Frontal cortex (tissue), 4 donors: ENCODE results near the gene C3orf52. TPM values are rescaled to one million over a fixed set of nuclear protein-coding genes. Genes with fewer than 3 reads are reported as not detected.
A peak's percentile ranks its signal among the peaks of the same experiment; 100 is the strongest.
"Not testable (repeated sequence)": the region's sequence is repeated elsewhere in the genome, so short reads cannot be mapped to it uniquely, and the experiment has no call there.

Experiments
- DNase-seq, 2 donors: peaks; one replicate each; pipeline ENCODE4 v3.0.0; 2012; ENCODE audit warnings: low spot score in 2 of 2
- FAIRE-seq: peaks from 2 replicates; lab custom pipeline; 2012; peaks lifted over from hg19 to GRCh38; lab: Jason Lieb, UNC
- total RNA-seq: library from RNA; depleted of rRNA; stranded (reverse); fragments of >200 nt; gene quantifications from one replicate; pipeline ENCODE4 v1.2.3, GENCODE V29; 2014
- donor health status: control.
- donor health status: control.
- donor health status: control.

C3orf52 gene
- 0.41 TPM for total RNA-seq

GRCh38 chr3:112086076-112086854 is at the start of gene C3orf52:
Gene C3orf52, plus strand, starts transcription at chr3:112086389. Its CDS starts 19 bp downstream, at chr3:112086408.
- DNase-seq (peak; percentile 56 to 82), FAIRE-seq (no peak)

- not testable (repeated sequence) for FAIRE-seq
Observed at GRCh38 chr3:112037194-112037593, 49.0 kb upstream of the C3orf52 start.

GRCh38 chr3:112038863-112039262 is 47.3 kb upstream of the C3orf52 start:
- no peak for FAIRE-seq
- DNase-seq, result peak in 1 of 2 donors; percentile 5

More at GRCh38 chr3:112037194-112037593, 49.0 kb upstream of the C3orf52 start:
- not testable (repeated sequence) for DNase-seq

- no peak for FAIRE-seq
- DNase-seq, result no peak
Observed at GRCh38 chr3:112041321-112041720, 44.9 kb upstream of the C3orf52 start.

GRCh38 chr3:112042842-112043280 is 43.3 kb upstream of the C3orf52 start:
- no peak for FAIRE-seq
- no peak for DNase-seq

- FAIRE-seq (peak; percentile 67), DNase-seq (peak; percentile 19 to 34)
Observed at GRCh38 chr3:112043621-112044201, 42.5 kb upstream of the C3orf52 start.

GRCh38 chr3:112046599-112046998 is 39.6 kb upstream of the C3orf52 start:
- FAIRE-seq, result no peak
- no peak for DNase-seq

- FAIRE-seq, result no peak
Observed at GRCh38 chr3:112047264-112047663, 38.9 kb upstream of the C3orf52 start.

GRCh38 chr3:112048911-112049310 is 37.3 kb upstream of the C3orf52 start:
- DNase-seq, result no peak
- no peak for FAIRE-seq

More at GRCh38 chr3:112047264-112047663, 38.9 kb upstream of the C3orf52 start:
- no peak for DNase-seq

- DNase-seq (no peak), FAIRE-seq (no peak)
Observed at GRCh38 chr3:112053229-112053628, 33.0 kb upstream of the C3orf52 start.

GRCh38 chr3:112056451-112056929 is 29.7 kb upstream of the C3orf52 start:
- DNase-seq, result no peak
- FAIRE-seq, result no peak

- FAIRE-seq (no peak), DNase-seq (no peak)
Observed at GRCh38 chr3:112059497-112059896, 26.7 kb upstream of the C3orf52 start.

GRCh38 chr3:112061152-112061551 is 25.0 kb upstream of the C3orf52 start:
- DNase-seq, result no peak
- no peak for FAIRE-seq

GRCh38 chr3:112072387-112073060 is 13.7 kb upstream of the C3orf52 start:
- not testable (repeated sequence) for DNase-seq, FAIRE-seq

GRCh38 chr3:112074006-112074405 is 12.2 kb upstream of the C3orf52 start:
- FAIRE-seq (no peak), DNase-seq (no peak)

GRCh38 chr3:112074616-112075497 is 11.3 kb upstream of the C3orf52 start:
- FAIRE-seq (no peak), DNase-seq (no peak)

- no peak for FAIRE-seq
- DNase-seq, result no peak
Observed at GRCh38 chr3:112078125-112079083, 7.8 kb upstream of the C3orf52 start.

- no peak for FAIRE-seq
- DNase-seq, result no peak
Observed at GRCh38 chr3:112083239-112083638, 3.0 kb upstream of the C3orf52 start.
